ENCODE measurements around the gene BCL2L2.

The BCL2L2 gene

DNA sequence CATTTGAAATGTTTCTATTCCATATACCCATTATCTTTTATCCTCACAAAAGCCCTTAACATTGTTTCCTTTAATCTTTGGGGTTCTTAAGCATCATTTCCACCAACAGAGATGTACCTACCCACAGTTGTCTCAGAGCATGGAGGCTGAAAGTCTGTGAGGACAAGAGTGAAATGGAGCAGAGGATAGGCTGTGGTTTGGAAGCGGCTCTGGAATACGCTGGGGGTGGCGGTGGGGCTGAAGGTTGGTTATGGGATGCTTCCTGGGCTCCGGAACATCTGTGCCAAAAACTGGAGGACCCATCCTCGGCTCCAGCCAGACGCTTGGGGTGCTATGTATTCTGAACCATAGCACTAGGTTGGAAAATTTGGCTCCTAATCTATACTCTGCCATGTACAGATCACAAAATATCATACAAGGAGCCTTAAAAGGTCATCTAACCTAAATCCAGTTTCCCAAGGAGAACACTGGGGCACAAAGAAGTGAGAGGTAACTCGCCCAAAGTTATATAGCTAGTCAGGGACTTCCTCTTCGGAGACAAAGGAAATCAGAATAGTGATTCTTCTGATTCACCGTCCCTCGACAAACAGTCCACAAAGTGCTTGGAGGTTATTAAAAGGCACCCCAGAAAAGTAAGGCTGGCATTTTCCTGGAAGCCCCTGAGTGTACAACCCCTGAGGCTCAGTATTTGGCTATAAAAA is 6.5 kb upstream of the BCL2L2 start:
- no peak for DNase-seq

DNA sequence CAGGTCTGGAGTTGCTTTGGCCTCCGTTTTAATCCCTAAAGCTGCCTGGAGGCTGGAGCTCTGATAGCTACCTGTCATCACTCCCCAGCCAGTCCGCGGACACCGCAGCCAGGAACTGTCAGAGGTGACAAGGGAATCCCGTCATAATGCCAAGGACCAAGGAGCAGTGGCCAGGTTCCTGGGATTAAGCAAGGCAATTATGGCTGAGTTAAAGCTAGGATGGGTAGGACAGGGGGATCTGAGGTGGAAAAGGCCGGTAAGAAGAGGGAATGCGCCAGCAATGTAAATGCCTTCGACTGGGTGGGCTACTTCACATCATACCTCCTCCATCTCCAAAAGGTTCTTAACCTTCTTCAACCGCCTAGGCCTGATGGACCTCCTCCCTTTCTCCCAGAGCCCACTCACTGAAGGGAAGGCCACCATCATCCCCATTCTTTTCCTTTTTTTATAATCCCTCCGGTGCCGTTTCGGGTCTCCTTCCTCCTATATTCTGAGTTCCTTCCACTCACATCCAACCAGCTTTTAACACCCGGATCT is 5.9 kb upstream of the BCL2L2 start:
- DNase-seq: no peak

DNA sequence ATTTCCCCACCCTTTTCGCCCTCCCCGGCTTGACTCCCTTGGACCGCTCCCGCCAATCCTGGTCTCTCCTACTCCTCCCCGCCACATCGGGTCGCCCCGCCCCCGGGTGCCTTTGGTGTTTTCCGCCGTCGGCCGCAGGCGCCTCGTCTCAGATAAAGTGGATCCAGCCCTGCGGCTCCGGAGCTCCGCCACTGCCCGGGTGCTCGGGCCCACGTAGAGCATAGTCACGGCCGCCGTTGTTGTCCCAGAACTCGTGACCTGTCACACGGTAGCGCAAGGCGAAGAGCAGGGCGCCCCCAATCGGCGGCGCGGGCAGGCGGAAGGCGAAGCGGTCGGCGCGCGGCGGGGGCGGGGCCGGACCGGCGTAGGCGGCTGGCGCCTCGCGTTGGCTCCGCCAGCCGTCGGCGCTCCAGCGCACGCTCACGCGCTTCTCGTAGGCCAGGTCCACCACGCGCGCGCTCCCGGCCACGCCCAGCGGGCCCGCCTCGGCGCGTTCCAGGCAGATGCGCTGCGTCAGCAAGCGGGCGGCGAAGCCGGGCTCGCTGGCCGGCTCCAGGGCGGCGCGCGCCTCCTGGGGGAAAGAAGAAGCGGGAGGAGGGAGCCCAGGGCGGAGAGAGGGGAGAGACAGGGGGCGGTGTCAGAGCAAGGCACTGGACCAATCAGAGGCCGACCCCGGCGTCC is 5.2 kb upstream of the BCL2L2 start:
- peak; percentile 93 for DNase-seq

- no peak for DNase-seq
Observed at GRCh38 chr14:23301969-23302289, 4.7 kb upstream of the BCL2L2 start.

DNA sequence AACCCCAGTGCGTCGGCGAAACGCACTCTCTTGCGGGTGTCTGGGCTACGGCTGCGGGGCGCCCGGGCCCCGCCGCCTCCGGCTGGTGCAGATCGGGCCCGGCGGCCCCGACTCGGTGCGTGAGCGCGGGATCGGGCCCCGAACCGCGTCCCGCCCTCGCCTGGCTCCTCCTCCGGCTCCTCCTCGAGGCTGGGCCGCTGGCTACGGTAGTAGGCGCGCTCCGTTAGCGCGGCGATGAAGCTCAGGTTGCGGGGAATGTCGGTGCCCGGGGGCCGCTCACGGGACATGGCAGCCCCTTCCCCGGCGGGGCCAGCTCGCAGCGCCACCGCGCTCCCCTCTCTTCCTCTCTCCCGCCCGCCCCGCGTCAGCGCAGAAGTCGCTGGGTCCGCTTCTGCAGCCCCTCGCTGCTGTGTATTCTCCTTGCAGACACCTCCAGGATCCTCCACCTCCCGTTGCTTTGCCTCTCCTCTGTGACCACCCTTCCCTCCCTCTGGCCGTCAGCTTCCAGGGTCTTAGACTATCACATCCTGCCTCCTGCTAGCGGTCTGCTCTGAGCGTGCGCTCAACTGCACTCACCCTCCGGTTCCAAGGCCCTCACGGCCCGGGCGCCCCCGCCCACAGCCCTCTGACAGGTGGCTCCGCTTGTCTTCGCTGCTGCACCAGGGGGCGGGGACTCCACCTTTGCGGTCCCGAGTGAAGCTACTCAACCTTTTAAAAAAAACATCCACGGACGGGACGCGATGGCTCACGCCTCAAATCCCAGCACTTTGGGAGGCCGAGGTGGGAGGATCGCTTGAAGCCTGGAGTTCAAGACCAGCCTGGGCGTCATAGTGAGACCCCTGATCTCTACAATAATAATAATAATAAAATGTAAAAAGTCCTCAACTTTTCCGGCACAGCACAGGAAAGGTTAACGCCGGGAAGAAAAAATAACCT is 4.1 kb upstream of the BCL2L2 start, which contains the start of gene PPP1R3E:
Gene PPP1R3E, minus strand, starts transcription at position 570 of the 936 bp plus-strand sequence. Its CDS starts 283 bp downstream, at position 287.
- no peak for DNase-seq

- no peak for DNase-seq
Observed at GRCh38 chr14:23307146-23307530, 505 bp downstream of the BCL2L2 start.

- no peak for DNase-seq
Observed at GRCh38 chr14:23307687-23308644, 1.3 kb downstream of the BCL2L2 start.

- no peak for DNase-seq
Observed at GRCh38 chr14:23308721-23309445, 2.2 kb downstream of the BCL2L2 start.

GRCh38 chr14:23310546-23310945 is 3.9 kb downstream of the BCL2L2 start:
- DNase-seq: no peak

DNA sequence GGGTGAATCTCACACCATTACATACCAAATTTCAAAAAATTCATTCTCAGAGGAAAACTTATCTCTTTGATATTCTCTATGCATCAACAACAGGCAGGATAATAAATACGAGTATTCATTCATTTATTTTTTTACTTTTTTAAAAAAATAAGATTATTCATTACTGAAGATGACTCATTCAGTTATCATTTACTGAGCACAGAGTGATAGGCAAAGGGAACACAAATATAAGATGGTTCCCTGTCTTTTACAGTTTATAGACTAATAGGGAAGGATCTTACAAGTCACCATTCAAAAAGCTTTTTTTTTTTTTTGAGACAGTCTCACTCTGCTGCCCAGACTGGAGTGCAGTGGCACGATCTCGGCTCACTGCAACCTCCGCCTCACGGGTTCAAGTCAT is 9.7 kb downstream of the BCL2L2 start:
- DNase-seq: no peak

DNA sequence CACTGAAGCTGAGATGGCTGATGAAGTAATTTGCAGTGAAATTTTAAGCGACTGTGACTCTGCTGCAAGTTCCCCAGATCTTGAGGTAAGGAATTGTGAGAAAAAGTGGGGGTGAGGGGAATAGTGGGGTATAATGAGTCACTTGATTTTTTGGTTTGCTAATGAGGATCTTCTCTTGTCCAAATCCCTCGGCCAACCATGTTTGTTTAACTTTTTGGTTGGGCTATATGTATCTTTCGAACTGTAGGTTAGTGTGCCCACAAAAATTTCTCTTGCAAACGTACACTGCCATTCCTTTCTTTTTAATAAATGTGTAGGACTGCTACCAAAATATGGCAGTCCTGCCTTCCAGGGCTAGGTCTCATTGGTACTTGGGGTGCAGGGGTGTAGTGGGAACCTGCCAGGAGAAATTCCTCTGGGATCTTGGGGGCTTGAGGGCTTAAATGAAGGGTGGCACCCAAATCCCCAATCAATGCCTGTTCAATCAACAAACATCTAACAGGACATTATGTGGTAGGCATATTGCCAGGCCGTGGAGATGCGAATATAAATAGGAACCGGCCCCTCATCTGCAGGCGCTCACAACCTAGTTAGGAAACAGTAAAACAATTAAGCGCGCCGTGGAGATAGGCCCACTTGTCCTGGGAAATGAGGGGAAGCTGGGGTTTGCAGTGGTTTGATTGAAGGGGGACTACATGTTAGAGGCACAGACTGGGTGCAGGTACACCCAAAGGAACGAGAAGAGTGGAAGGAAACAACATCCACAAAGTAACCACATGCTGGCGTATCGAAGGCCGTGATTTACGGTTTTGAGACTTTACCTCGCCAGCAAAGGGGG is 13.3 kb downstream of the BCL2L2 start:
- DNase-seq: no peak

DNA sequence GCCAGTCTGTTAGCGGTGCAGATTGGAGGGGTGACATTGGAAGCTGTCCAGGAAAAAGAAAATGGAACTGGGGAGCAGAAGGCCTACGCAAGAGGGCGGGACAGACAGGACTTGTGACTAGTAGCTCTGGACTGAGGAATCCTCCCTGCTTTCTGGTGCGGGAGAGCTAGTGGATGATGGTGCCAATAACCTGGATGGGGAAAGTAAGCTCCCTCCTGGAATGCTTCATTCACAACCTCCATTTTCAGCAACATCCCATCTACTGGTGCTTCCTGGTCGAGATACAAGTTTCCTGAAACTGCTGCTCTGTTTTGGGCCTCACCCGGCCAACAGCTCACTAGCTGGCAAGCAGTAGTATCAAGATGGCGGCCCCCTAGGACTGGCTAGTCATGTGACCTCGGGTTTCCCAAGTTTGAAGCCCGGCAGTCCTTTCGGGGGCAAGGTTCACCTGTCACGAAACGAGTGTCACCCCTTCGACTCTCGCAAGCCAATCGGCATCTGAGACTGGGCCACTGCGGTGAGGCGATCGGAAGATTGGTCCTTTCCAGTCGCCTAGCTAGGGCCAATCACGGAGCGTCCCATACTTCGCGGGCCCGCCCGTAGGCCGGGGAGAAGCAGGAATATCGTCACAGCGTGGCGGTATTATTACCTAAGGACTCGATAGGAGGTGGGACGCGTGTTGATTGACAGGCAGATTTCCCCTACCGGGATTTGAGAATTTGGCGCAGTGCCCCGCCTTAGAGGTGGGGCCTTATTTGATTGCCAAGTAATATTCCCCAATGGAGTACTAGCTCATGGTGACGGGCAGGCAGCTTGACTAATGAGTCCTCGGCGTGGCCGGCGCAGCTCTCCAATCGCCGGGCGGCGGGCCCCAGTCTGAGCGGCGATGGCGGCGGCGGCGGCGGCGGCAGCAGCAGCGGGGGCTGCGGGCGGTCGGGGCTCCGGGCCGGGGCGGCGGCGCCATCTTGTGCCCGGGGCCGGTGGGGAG is 14.2 kb downstream of the BCL2L2 start, which contains the start of gene PABPN1:
Gene PABPN1, plus strand, starts transcription at position 874 of the 988 bp plus-strand sequence. Its CDS starts 13 bp downstream, at position 887.
- peak; percentile 92 for DNase-seq

- no peak for DNase-seq
Observed at GRCh38 chr14:23321572-23322547, 15.2 kb downstream of the BCL2L2 start.

DNA sequence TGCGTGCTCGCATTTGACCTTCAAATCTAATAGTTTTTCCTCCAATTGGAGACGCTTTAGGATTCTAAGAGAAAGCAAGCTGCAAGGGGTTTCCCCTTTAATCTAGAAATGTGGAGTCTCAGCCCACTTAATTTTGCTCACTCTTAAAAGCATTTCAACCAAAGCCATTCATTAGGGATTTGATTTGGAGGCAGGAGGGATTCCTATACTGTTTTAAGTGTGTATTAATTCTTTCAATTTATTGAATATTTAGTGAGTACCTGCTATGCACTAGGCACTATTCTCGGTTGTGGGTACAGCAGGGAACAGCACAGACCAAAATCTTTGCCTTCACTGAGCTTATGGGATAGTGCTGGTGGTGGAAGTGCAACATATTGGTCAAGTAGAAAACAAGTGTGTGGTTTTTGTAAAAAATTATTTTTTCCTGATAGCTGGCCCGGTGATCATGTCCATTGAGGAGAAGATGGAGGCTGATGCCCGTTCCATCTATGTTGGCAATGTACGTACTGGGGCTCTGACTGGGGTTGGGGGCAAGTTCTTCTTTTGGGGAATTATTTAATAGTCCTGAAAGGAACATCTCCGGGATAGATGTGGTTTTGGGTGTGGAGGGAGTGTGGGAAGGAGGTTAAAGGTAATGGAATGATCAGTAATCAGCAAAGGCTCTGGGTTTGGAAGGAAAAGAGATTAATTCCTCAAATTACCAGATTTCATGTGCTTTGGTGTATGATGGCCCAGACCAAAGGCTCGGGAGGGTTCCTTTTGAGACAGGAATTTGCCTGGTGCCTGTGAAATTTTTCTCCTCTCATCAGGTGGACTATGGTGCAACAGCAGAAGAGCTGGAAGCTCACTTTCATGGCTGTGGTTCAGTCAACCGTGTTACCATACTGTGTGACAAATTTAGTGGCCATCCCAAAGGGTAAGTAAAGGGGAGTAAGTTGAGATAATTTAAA is 16.2 kb downstream of the BCL2L2 start:
- DNase-seq: no peak

DNA sequence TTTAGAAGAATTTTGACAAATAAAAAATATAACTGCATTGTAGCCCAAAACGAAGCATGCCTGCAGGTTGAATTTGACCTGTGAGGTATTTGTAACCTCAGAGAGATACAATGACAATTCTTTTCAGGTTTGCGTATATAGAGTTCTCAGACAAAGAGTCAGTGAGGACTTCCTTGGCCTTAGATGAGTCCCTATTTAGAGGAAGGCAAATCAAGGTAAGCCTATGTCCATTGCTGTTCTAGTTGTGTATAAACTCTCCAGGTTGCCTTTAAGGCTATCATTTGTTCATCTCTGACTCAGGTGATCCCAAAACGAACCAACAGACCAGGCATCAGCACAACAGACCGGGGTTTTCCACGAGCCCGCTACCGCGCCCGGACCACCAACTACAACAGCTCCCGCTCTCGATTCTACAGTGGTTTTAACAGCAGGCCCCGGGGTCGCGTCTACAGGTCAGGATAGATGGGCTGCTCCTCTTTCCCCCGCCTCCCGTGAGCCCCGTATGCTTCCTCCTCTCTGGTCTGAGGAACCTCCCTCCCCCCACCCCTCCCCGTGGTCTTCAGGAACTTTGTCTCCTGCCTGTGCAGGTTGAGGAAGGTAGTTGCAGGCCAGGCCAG is 17.3 kb downstream of the BCL2L2 start:
- DNase-seq: no peak

DNA sequence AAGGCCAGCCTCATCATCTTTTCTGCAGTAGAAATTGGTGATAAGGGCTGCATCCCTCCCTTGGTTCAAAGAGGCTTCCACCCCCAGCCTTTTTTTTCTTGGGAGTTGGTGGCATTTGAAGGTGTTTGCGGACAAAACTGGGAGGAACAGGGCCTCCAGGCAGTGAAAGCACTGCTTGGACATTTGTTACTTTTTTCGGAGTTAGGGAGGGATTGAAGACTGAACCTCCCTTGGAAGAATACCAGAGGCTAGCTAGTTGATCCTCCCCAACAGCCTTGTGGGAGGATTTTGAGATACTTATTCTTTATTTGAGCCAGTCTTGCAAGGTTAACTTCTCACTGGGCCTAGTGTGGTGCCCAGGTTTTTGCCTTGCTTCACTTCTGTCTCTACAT is 17.8 kb downstream of the BCL2L2 start:
- no peak for DNase-seq
